Subcutaneous adipose tissue (tissue), 4 donors: Measurements from ENCODE around the gene SLC25A22. TPM values are rescaled to one million over a fixed set of nuclear protein-coding genes. Genes with fewer than 3 reads are reported as not detected.

ENCODE experiments used
- total RNA-seq, 4 donors: library from RNA; depleted of rRNA; stranded (reverse); fragments of >200 nt; gene quantifications; one replicate each; pipeline ENCODE4 v1.1.0, GENCODE V29; 2016
- TF ChIP-seq, protein P1 (sequence below): fragments of 450-650 bp; IDR thresholded peaks from one replicate; pipeline ENCODE4 v1.5.1; 2016; ENCODE audit warnings: low read depth, mild to moderate bottlenecking, control low read depth, antibody characterized with exemption, moderate library complexity

The SLC25A22 gene
- total RNA-seq, 4 donors from 2014 or later: 2.5 to 12.8 (median 3.7) TPM

DNA sequence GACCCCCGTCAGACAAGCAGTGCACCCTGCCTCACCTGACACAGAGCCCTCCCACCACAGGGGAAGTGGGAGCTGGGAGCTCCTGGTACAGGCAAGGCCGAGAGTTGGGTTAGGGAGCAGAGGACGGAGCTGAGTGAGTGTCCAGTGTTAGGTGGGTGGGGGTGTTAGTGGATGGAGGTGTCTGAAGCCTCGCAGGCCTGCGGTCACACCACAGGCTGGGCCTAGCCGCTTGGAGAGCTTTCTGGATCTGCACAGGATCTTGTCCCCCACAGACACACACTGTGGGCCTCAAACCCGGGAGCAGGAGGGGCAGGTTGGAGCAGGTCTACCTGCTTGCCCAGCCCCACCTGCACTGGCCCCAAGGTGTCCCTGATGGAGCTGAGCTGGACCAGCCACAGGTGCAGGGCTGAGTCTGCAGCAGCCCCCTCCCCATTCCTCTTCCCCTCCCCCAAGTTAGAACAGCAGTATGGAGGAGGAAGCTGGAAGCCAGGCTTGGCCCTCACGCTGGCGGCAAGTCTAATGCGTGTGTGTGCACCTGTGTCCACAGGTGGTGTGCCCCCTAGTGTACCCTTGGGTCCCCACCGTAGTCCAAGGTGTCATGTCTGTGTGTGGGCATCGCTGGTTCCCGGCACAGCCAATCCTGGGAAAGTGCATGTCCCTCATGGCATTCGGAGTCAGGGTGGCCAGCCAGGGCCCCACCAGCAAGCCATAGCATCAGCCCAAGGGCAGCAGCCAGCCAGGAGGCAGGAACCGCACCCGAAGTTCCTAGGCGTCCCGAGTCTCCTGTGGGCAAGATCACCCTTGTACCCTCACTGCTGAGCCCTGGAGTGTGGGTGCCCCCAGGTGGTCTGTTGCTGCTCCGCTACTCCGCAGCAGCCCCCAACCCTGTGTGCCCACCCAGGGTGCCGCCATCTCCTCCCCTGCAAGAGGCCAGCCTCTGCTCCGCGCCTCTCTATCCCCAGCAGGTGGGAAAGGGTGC lies 18.8 kb downstream of the SLC25A22 start:
- TF ChIP-seq, protein P1, sequence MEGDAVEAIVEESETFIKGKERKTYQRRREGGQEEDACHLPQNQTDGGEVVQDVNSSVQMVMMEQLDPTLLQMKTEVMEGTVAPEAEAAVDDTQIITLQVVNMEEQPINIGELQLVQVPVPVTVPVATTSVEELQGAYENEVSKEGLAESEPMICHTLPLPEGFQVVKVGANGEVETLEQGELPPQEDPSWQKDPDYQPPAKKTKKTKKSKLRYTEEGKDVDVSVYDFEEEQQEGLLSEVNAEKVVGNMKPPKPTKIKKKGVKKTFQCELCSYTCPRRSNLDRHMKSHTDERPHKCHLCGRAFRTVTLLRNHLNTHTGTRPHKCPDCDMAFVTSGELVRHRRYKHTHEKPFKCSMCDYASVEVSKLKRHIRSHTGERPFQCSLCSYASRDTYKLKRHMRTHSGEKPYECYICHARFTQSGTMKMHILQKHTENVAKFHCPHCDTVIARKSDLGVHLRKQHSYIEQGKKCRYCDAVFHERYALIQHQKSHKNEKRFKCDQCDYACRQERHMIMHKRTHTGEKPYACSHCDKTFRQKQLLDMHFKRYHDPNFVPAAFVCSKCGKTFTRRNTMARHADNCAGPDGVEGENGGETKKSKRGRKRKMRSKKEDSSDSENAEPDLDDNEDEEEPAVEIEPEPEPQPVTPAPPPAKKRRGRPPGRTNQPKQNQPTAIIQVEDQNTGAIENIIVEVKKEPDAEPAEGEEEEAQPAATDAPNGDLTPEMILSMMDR: no peak

DNA sequence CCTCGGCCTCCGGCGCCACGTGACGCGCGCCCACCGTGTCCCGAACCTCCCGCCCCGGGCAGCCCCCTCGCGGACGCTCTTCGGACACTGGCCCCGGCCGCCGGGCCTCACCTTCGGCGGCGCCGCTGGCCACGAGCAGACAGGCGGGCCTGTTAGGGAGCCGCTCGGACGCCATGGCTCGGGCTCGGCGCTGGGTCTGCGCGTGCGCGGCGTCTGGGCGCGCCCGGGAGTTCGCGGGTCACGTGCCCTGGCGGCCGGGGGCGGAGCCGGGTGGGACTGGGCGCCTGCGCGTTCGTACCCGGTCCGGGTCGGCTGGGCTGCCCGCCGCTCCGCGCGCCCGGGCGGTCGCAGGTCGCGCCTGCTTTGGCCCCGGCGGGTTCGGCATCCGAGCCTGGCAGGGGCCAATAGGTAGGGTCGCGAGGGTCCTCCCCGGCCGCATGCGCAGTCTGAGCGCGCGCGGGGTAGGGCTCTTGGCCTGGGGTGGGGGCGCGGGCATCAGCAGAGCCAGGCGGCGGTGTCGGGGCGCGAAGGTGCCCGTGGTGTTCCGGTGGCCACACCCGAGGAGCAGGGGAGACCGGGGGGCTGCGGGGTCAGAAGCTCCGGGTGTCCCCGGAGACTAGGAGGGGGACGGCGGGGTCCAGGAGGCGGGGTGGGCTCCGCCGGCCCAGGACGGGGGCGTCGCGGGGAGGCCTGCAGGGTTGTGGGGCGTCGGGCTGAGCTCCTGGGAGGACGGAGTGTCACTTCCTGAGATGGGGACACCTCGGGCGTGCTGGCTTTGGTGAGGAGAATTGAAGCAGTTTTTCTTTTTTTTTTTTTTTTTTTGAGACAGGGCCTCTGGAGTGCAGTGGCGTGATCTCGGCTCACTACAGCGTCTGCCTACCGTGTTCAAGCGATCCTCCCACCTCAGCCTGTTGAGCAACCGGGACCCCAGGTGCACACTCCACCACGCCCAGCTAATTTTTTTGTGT lies 20.5 kb downstream of the SLC25A22 start, which contains the start of gene GATD1:
Gene GATD1, minus strand, starts transcription at position 200 of the 968 bp plus-strand sequence. Its CDS starts 25 bp downstream, at position 175.
- TF ChIP-seq, protein P1: no peak

DNA sequence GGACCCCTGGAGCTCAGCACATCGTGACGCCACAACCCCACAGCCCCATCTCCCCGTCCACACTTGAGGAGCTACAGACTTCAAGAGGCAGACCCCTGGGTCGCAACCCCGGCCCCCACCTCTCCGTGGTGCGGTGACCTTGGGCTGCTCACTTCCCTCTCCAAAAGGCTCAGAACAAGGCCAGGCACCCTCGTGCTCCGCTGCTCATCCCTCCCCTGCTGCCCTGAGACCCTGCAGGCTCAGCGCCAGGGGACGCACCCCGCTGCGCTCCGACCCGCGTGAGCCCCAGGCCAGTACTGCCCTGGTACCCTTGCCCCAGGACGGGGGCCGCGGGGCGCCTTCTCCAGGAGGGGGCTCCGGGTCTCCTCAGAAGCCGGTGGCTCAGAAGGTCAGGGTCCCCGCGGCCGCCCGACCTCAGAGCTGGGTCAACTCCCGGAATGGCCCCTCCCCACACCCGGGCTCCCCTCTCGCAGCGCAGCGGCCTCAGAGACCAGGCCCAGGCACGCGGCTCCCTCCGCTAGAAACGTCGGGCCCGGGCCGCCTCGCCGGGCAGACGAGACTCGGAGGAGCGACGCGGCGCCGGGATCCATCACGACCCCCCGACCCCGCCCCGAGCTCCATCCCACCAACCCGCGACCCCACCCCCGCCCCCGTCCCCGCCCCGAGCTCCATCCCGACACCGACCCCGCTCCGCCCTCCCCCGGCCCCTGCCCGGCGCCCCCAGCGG lies 21.4 kb downstream of the SLC25A22 start:
- TF ChIP-seq, protein P1: no peak

DNA sequence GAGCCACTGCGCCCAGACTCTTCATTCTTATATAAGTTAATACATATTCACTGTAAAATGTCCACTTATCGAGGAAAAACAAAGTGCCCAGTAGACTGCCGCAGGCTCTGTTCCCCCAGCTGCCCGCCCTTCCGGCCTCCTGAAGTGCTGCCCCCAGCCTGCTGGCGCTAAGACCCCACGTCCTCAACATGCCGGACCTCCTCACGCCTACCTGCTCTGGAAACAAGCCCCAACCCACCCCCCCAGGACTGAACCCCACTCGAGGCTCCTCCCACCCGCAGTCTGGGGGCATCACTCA lies 21.9 kb downstream of the SLC25A22 start:
- TF ChIP-seq, protein P1: no peak

DNA sequence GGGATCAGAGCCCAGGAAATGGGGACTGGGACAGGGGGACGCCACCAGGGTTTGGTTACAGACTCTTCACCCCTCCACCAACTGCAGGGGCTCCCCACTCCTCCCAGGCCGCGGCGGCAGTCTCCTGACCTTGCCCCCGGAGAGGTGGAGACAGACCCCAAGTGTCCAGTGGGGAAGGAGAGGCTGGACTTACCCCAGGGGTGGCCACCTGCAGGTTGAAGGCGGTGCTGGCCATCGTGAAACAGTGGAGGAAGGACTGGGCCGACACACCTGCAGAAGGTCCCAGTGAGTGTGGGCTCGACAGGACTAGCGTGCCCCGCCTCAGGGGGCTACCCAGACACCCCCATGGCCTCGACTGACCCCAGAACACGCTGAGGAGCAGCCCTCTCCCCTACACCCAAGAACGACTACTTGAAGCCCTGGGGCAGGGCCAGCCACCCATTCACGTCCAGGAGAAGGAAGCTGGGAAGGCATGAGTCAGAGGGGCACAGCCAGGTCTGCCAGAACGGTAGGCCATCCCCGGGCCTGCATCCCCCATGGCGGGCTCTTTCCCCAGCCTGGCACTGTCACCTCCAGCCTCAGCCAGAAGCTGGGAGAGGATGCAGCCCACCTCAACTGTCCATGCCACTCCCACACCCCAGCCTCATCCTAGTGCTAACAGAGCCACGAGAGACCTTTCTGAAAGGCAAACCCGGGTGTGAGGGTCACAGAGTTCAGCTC lies 23.0 kb downstream of the SLC25A22 start:
- TF ChIP-seq, protein P1: no peak

DNA sequence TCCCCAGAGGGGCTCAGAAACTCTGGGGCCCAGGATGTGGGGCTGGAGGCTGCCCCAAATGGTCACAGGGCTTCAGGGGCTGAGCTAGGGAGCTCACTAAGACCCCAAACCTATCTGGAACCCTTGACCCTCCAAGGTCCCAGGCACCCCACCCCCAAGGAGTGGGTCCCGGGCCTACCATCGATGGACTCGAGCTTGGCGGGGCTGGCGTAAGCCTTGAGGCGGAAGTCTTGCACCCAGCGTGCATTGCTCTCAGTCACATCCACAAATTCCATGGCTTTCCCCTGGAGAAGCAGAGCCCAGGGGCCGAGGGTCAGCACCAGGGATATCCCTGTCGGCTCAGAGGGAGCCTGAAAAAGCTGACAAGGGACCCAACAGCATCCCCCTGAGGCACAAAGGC lies 24.3 kb downstream of the SLC25A22 start:
- TF ChIP-seq, protein P1: no peak
